ENCODE measurements around the gene CTSZ.
"Not testable (repeated sequence)": the region's sequence is repeated elsewhere in the genome, so short reads cannot be mapped to it uniquely, and the experiment has no call there.

CTSZ gene

DNA sequence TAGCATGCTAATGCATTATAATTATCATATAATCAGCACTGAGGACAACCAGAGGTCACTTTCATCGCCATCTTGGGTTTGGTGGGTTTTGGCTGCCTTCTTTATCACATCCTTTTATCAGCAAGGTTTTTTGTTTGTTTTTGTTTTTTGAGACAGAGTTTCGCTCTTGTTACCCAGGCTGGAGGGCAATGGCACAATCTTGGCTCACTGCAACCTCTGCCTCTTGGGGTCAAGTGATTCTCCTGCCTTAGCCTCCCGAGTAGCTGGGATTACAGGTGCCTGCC is 4.8 kb upstream of the CTSZ start:
- DNase-seq, result not testable (repeated sequence)

GRCh38 chr20:59010995-59011873 is 4.2 kb upstream of the CTSZ start:
- DNase-seq, result no peak

DNA sequence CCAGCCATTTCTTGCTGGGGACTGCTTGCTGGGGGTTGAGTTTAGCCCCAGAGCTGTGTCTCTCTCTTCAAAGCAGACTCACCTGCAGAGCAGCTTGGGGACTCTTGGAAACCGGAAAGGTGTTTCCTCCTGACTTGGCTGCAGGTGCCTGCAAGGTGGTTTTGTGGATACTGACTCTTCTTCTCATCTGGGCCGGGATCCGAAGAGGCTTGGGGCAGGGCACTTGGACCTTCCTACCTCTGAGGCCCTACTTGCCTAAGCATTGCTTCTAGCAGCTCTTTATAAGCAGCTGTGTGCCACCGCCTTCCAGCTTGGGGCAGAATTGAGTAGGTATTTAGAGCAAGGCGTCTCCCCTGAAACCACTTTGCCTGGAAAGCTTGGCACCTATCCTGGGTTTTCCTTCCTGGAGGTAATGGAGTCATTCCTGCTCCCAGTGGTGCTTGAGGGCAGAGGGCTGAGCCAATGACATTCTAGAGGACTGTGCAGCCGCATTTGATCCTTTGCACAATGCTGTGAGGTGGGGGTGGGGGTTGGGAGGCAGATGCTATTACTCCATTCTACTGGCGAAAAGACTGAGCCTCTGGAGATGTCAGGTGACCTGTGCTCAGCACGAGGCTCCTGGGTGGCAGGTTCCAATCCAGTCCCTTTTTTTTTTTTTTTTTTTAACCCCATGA is 3.4 kb upstream of the CTSZ start:
- DNase-seq, result no peak

- no peak for DNase-seq
Measured at GRCh38 chr20:59008715-59009336, 1.8 kb upstream of the CTSZ start.

DNA sequence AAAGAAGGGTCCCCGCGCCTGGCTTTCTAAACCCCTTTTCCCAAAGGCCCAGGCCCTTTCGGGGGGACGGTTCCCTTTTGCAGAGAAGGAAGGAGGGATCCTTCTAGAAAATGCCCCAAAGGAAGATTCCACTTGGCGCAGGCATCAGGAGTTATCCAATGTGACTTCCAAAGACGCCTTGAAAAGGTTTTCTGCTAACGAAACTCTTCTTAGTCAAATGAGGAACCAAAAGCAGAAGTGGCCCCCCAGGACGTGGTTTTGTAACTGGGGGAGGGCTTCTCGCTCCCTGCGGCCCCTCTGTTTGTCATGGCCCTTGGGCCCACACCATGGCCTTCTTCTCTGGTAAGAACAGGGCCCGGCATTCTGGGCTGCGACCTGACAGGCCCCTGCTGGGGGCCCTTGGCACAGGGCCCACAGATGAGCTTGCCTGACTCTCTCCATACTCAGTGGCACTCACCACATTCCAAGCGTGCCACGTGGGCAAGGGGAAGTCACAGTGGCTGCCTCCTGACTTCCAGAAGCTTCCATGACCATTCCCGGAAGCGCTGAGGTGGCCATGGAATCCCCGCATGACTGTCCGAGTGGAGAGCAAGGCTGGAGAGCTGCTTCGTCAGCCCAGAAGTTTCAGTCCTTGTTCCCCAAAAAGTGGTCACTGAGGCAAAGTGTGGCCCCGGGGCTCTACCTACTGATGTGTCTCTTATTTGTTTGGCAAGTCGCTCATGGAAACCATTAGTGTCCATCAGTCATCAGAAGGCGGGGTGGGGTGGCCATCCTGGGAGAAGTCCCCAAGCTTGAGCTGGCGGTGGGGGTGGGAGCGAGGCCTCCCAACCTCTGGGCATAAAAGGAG is 834 bp upstream of the CTSZ start:
- no peak for DNase-seq

- DNase-seq, result no peak
Measured at GRCh38 chr20:59006167-59006863, 739 bp downstream of the CTSZ start.

DNA sequence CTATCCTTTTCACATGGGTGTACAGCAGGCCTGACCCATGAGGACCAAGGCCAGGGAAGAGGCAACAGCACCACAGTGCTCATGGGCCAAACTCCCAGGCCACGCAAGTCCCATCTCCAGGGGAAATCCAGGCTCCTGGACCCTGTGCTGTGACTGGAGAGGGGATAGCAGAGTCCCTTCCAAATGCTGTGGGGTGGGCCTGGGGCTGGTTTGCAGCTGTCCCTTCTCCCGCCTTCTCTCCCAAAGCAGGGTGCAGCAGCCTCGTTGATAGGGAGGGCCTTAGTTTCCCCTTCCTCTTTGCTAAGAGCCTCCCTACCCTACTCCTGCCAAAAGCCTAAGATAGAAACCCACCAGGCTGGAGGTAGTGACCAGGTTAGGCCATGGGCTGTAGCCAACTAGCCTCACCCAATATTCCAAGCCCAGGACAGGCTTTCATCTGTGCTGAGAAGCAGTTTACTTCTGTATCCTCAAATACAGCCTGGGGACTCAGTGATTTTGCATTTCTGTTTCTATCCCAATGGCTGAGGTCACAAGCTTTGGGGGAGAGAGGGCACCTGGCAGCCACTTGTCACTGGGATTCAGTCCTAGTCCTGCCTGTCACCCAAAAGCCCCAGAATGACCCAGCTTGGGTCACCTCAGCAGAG is 1.4 kb downstream of the CTSZ start:
- DNase-seq, result no peak

GRCh38 chr20:59004763-59005522 is 2.1 kb downstream of the CTSZ start:
- peak; percentile 26 for DNase-seq

DNA sequence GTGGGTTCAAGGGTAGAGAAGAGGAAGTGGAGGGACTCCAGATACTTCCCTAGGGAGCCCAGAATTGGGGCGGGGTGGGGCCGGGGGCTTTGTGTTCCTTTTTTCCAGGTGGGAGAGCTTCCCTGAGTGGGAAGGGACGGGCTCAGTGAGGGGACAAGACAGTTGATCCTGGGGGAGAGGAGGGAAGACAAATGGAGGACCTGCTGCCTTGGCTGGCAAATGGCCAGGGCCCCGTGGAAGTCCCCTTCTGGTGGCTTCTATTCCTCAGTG is 2.6 kb downstream of the CTSZ start:
- peak; percentile 50 for DNase-seq

- DNase-seq, result no peak
Measured at GRCh38 chr20:59003836-59004492, 3.1 kb downstream of the CTSZ start.

- no peak for DNase-seq
Measured at GRCh38 chr20:59002874-59003399, 4.1 kb downstream of the CTSZ start.

DNA sequence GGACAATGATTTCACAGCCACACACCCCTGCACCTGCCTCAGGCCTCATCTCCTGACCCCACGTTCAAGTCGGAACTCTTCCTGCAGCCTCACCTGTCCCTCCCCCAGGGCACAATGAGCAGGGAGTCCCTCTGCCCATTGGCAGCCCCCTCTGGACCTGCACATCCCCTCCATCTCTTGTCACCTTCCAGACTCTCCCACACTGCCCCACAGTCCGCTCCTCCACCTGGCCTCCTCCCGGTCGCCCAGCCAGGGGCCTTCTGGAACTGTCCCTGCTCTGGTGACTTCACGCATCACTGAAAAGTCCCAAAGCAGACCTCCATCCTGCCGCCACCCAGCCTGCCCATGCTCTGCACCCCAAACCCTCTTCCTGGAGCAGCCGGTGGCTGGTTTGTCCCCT is 4.7 kb downstream of the CTSZ start:
- DNase-seq, result no peak

DNA sequence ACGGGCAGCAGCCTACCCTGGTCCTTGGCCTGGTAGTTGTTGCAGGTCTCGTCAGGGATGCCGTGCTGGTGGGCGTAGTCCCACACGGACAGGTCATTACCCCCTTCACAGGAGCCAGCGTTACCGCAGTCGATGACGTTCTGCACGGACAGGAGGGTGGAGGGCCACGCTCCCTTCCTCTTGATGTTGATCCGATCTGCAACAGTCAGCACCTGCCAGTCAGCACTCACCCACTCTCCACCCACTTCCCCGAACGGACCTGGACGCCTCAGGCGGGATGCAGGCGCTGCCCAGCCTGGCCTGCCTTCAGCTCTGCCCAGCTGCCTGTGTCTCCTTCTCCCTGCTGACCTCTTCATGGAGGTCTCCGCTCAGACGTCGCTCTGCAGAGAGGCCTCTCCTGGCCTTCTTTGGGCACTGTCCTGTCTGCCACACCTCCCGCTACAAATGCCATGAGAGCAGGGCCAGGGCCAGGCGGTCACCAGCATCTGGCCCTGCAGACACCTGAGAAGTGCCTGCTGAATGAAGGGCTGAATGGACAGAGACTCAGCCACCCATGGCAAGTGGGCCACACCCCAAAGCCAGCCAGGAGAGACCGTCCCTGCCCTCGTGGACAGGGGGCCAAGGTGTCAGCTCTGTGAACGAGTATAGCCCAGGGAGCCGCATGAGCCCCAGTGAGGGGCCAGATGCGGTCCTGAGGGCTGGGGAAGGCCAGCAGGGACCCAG is 5.4 kb downstream of the CTSZ start:
- DNase-seq, result no peak

DNA sequence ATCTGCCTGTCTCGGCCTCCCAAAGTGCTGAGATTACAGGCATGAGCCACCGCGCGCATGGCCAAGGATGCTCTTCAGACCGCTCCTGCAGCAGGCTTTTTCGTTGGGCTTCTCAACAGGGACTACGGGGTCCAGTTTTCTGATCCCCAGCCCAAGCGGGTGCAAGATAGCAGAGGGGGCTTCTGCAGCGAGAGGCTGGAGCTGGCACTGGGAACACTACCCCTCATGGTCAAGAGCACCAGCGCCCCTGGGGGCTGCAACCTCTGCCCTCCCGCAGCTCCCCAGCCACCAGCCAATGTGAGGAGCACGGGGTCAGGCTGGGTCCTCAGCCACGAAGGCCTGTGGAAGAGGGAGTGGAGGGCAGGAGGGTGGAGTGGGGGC is 6.0 kb downstream of the CTSZ start:
- no peak for DNase-seq

DNA sequence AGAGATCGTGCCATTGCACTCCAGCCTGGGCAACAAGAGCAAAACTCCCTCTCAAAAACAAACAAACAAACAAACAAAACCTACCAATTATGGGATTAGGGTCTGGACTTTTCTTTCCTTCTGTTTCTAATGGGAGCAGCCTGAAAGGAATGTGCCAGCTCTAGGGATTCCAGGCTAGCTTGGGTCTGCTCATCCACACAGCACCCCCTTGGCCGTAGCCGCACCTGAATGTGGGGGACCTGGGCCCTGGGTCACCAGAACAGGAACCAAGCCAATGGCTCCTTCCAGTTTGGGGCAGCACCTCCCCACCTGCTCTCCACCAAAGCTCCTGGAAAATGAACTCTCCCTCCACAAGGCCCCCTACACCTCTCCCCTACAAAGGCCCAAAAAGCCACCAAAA is 6.7 kb downstream of the CTSZ start:
- no peak for DNase-seq

DNA sequence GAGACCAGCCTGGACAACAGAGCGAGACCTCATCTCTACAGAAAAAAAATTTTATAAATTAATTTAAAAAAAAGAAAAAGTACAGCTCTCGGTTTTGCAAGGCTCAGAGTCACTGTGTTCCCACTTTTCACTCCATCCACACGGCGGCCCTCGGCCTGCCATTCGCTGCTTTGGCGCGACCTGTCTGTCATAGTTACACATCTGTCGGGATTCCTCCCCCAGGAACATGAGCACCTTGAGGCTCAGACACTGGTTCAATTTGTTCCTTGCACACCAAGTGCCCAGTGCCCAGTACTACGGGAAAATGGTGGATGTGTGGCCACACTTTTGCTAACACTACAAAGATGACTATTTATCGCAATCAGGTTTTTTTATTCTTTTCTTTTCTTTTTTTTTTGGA is 8.4 kb downstream of the CTSZ start:
- no peak for DNase-seq

GRCh38 chr20:58997141-58997770 is 9.8 kb downstream of the CTSZ start:
- no peak for DNase-seq

- DNase-seq, result no peak
Measured at GRCh38 chr20:58996226-58996611, 10.8 kb downstream of the CTSZ start.

DNA sequence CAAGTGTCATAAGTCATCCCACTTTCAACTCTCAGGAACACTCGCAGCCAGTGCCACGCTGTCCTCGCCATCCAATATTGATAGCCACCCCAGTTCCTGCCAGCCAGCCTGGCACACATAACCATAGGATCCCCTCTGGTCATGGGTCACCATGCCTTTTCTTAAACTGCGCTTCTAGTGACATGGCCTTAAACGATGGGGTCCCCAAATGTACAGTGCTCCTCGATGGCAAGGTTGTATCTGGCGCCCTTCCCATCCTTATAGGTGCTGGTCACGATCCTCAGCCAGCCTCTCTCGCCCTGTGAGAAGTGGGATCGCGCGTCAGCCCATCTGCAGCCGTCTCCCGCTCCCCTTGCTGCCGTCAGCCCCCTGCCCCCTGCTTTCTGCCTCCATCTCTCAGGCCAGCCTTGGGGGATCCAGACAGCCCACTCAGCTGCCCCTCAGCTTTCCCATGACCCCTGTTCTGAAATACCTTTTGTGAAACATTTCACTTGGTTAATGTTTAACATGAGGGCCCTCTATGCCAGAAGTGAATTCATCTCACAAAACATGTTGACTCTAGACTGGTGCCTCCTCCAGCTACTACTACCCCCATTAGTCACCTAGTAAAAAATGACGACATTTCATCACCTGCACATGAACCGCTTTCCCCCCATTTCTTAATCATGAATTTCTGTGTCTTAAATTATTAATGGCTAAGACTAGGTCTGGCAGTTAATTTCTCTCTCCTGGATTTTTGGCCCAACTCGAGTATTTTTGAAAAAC is 11.4 kb downstream of the CTSZ start:
- no peak for DNase-seq
